Keratinocyte (primary cell): ENCODE measurements around the gene USP54. TPM values are rescaled to one million over a fixed set of nuclear protein-coding genes. Genes with fewer than 3 reads are reported as not detected.
A peak's percentile ranks its signal among the peaks of the same experiment; 100 is the strongest.

Experiments used
- DNase-seq: peaks from one replicate; pipeline ENCODE4 v3.0.0-alpha.2; 2011; ENCODE audit warnings: low read depth, missing footprints, low spot score
- FAIRE-seq: peaks from 2 replicates; lab custom pipeline; 2011; peaks lifted over from hg19 to GRCh38; lab: Jason Lieb, UNC
- H2AFZ ChIP-seq: 2 replicates; pipeline ENCODE4 v1.6.0; 2012; ENCODE audit warnings: low read length, control low read depth, inconsistent platforms; ENCODE audit not compliant: control insufficient read depth
- H3K27ac ChIP-seq: 2 replicates; pipeline ENCODE4 v1.5.1; 2011; ENCODE audit warnings: low read length; ENCODE audit not compliant: control insufficient read depth, insufficient read depth
- H3K27me3 ChIP-seq: 3 replicates; pipeline ENCODE4 v1.6.0; 2011; ENCODE audit warnings: low read length; ENCODE audit not compliant: control insufficient read depth, insufficient read depth; ENCODE audit errors: extremely low read depth
- H3K36me3 ChIP-seq, 2 experiments: 2 replicates in 1 of 2; 3 replicates in 1 of 2; pipeline ENCODE4 v1.5.1; 2011; ENCODE audit warnings: low read length in 2 of 2, mild to moderate bottlenecking in 1 of 2; ENCODE audit not compliant: control insufficient read depth in 2 of 2, insufficient read depth in 2 of 2; ENCODE audit errors: extremely low read depth in 1 of 2
- H3K4me1 ChIP-seq: 3 replicates; pipeline ENCODE4 v1.5.1; 2011; ENCODE audit warnings: low read length; ENCODE audit not compliant: control insufficient read depth, insufficient read depth; ENCODE audit errors: extremely low read depth
- H3K4me2 ChIP-seq: 3 replicates; pipeline ENCODE4 v1.6.0; 2011; ENCODE audit warnings: low read depth, low read length; ENCODE audit not compliant: control insufficient read depth, insufficient read depth; ENCODE audit errors: extremely low read depth
- H3K4me3 ChIP-seq, 3 experiments: fragments of 200-600 bp in 1 of 3; sonication (generic) in 1 of 3; 2 replicates in 2 of 3; 3 replicates in 1 of 3; pipeline ENCODE4 v1.5.1; 2011 to 2016; ENCODE audit warnings: low read length in 3 of 3, mild to moderate bottlenecking in 3 of 3, control low read depth in 2 of 3, inconsistent platforms in 1 of 3, low read depth in 1 of 3, mixed read lengths in 1 of 3, mixed run types in 1 of 3, moderate library complexity in 1 of 3; ENCODE audit not compliant: control insufficient read depth in 2 of 3, insufficient read depth in 2 of 3; ENCODE audit errors: extremely low read depth in 1 of 3
- H3K79me2 ChIP-seq: 2 replicates; pipeline ENCODE4 v1.6.0; 2012; ENCODE audit warnings: low read length; ENCODE audit not compliant: control insufficient read depth, insufficient read depth
- H3K9ac ChIP-seq: 3 replicates; pipeline ENCODE4 v1.6.0; 2011; ENCODE audit warnings: low read length; ENCODE audit not compliant: control insufficient read depth, insufficient read depth; ENCODE audit errors: extremely low read depth
- H3K9me1 ChIP-seq: 3 replicates; pipeline ENCODE4 v1.6.0; 2011; ENCODE audit warnings: low read length; ENCODE audit not compliant: control insufficient read depth, insufficient read depth; ENCODE audit errors: extremely low read depth
- H3K9me3 ChIP-seq: 2 replicates; pipeline ENCODE4 v1.5.1; 2012; ENCODE audit warnings: low read depth, low read length; ENCODE audit not compliant: control insufficient read depth
- H4K20me1 ChIP-seq: 3 replicates; pipeline ENCODE4 v1.6.0; 2011; ENCODE audit warnings: low read length; ENCODE audit not compliant: control insufficient read depth, insufficient read depth; ENCODE audit errors: extremely low read depth
- CTCF ChIP-seq, 3 experiments: IDR thresholded peaks in 1 of 3; conservative IDR thresholded peaks in 1 of 3; optimal IDR thresholded peaks in 1 of 3; 2 replicates in 2 of 3; 3 replicates in 1 of 3; pipeline versions ENCODE3 to v1.5.1; 2011; ENCODE audit warnings: low read length in 3 of 3, mild to moderate bottlenecking in 3 of 3, moderate library complexity in 2 of 3, control low read depth in 1 of 3, inconsistent platforms in 1 of 3; ENCODE audit not compliant: insufficient read depth in 2 of 3; ENCODE audit errors: extremely low read depth in 1 of 3
- EZH2 ChIP-seq: IDR thresholded peaks from one replicate; pipeline ENCODE4 v1.6.1; 2012; ENCODE audit warnings: inconsistent platforms, mild to moderate bottlenecking, low read length, moderate library complexity
- dilution Hi-C: fragments of 300-500 bp; cut with MboI; formaldehyde crosslinking; loops from one replicate; pipeline ENCODE4 v1.7.0; 2020; ENCODE audit warnings: low sequenced_read_pairs; ENCODE audit not compliant: extremely low pct_ligation_motif_present
- polyA plus RNA-seq, 5 experiments: library from polyadenylated mRNA; depleted of rRNA in 3 of 5; stranded (reverse) in 3 of 5; stranded (forward) in 1 of 5; unstranded in 1 of 5; fragments of >200 nt; gene quantifications; 1 replicate in 1 of 5; 2 replicates in 3 of 5; 3 replicates in 1 of 5; pipeline versions ENCODE4 v1.2.1 to v1.2.3, GENCODE V29; 2011 to 2012; ENCODE audit warnings: missing spikeins in 2 of 5, low read depth in 1 of 5, low replicate concordance in 1 of 5

The USP54 gene
- polyA plus RNA-seq, 1 donor (not counting 4 experiments of a cell fraction or from before 2014, with no cell fraction given) = 7.6 TPM

- dilution Hi-C loops = no loop called here
- Histone ChIP-seq H3K9me3 (no peaks in the 10 kb centered on the region), H3K9me1 (no peaks in the 10 kb centered on the region), H4K20me1 (no peaks in the 10 kb centered on the region), H3K4me2 (peak overlapping the region; percentile 85), H3K27me3 (no peaks in the 10 kb centered on the region), H3K36me3 (peaks cover 0 to 4% of the 10 kb centered on the region in 2 experiments), H3K79me2 (peaks cover 42% of the 10 kb centered on the region), H3K9ac (peak overlapping the region; percentile 95), H3K4me3 (peak overlapping the region; percentile 55 to 89 (median 85)), H3K27ac (peak overlapping the region; percentile 89), H3K4me1 (peaks cover 20% of the 10 kb centered on the region), H2AFZ (peak overlapping the region; percentile 72)
- FAIRE-seq (no peak), DNase-seq (peak; percentile 68)
- TF ChIP-seq CTCF (optimal IDR thresholded peaks at IDR 0.05 in 1 of 3, IDR thresholded peaks at IDR 0.05 in 1 of 3, conservative IDR thresholded peaks at IDR 0.05 in 1 of 3; ENCODE audit: extremely low read depth in 1 of 3, insufficient read depth in 2 of 3, low read length in 3 of 3) (no peak), EZH2 (no peak)
These were observed 95.8 kb downstream of the USP54 start for GRCh38 chr10:73495226-73495883.

DNA sequence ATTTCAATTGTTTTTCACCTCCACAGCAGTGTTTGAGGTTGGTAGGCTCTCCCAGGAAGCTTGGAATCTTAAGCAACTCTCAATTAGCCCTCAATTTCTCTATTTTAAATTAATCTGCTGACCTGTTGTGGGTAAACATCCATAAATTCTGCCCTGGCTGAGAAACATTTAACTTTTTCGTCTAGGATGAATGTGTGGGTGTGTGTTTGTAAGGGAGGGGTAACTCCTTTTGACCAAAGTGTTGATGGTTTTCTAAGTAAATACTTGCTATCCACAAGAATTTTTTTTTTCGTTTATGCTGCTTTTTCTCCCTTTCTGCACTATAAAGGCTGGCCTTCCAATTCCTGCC is 96.3 kb downstream of the USP54 start:
- H3K4me3 ChIP-seq = peak overlapping the region; percentile 55 to 89 (median 85)
- H3K9me1 ChIP-seq = no peaks in the 10 kb centered on the region
- peaks cover 45% of the 10 kb centered on the region for H3K79me2 ChIP-seq
- no peaks in the 10 kb centered on the region for H3K9me3 ChIP-seq
- no peaks in the 10 kb centered on the region for H3K27me3 ChIP-seq
- H3K4me2 ChIP-seq = peak overlapping the region; percentile 85
- H3K4me1 ChIP-seq = peaks cover 20% of the 10 kb centered on the region
- peak overlapping the region; percentile 72 for H2AFZ ChIP-seq
- no peak for FAIRE-seq
- dilution Hi-C loops = loop anchor here (5.0 kb wide), 1 partner anchor 48 kb away; no protein-coding TSS in a partner anchor
- peaks cover 0 to 2% of the 10 kb centered on the region in 2 experiments for H3K36me3 ChIP-seq
- H3K27ac ChIP-seq = peak overlapping the region; percentile 89
- no peak for DNase-seq
- H3K9ac ChIP-seq = peak overlapping the region; percentile 95
- H4K20me1 ChIP-seq = no peaks in the 10 kb centered on the region
- no peak for TF ChIP-seq EZH2
- TF ChIP-seq CTCF (optimal IDR thresholded peaks at IDR 0.05 in 1 of 3, IDR thresholded peaks at IDR 0.05 in 1 of 3, conservative IDR thresholded peaks at IDR 0.05 in 1 of 3; ENCODE audit: extremely low read depth in 1 of 3, insufficient read depth in 2 of 3, low read length in 3 of 3) = no peak
